GM19455 (cell line): ENCODE measurements around the gene G6PD.
A peak's percentile ranks its signal among the peaks of the same experiment; 100 is the strongest.
"Not testable (repeated sequence)": the region's sequence is repeated elsewhere in the genome, so short reads cannot be mapped to it uniquely, and the experiment has no call there.

Source experiments
- ATAC-seq: cut with Tn5 transposase; IDR thresholded peaks from one replicate; pipeline ENCODE4 v1.9.1; 2021; ENCODE audit not compliant: unreplicated experiment

Gene G6PD

DNA sequence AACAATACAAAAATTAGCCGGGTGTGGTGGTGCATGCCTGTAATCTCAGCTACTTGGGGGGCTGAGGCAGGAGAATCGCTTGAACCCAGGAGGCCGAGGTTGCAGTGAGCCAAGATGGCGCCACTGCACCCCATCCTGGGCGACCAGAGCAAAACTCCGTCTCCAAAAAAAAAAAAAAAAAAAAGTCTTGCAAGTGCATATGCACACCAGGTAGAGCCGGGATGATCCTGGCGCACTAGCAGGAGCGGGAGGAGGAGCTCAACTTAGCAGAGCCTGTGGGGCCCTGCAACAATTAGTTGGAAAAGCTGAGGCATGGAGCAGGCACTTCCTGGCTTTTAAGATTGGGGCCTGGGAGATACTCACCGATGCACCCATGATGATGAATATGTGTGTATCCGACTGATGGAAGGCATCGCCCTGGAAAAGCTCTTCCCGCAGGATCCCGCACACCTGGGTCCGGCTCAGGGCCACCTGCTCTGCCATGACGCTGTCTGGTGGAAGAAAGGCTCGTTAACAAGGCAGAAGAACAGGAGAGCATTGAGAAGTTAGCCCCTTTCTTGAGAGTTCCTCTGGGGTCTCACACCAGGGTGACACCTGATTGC, 872 bp downstream of the G6PD start:
- ATAC-seq: no peak

GRCh38 chrX:154542723-154543424, 3.8 kb downstream of the G6PD start:
- ATAC-seq: no peak

- no peak for ATAC-seq
Measured at GRCh38 chrX:154541896-154542722, 4.5 kb downstream of the G6PD start.

DNA sequence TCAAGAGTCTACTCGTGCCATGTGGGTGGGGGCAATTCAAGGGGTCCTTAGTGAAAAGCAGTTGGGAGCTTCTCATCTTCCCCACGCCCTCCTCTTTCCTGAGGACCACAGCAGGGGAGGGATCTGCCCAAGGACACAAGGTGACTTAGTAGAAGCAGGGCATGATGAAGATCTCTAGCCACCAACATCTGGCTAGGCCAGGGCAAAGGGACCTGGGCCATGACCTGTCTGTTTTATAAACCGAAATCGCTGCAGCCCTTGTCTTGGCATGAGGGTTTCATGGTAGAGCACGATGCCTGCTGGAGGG, 5.1 kb downstream of the G6PD start:
- ATAC-seq: no peak

- ATAC-seq: no peak
Measured at GRCh38 chrX:154540897-154541535, 5.6 kb downstream of the G6PD start.

DNA sequence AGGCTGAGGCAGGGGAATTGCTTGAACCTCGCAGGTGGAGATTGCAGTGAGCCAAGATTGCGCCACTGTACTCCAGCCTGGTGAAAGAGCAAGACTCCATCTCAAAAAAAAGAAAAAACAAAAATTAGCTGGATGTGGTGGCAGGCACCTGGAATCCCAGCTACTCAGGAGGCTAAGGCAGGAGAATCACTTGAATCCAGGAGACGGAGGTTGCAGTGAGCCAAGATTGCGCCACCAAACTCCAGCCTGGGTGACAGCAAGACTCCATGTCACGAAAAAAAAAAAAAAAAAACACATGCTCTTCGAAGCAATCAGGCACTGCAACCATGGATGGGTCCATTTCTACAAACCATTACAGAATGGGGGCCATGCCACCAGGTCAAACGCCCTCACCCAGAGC, 6.3 kb downstream of the G6PD start:
- ATAC-seq: not testable (repeated sequence)

GRCh38 chrX:154539077-154539476, 7.6 kb downstream of the G6PD start:
- no peak for ATAC-seq

DNA sequence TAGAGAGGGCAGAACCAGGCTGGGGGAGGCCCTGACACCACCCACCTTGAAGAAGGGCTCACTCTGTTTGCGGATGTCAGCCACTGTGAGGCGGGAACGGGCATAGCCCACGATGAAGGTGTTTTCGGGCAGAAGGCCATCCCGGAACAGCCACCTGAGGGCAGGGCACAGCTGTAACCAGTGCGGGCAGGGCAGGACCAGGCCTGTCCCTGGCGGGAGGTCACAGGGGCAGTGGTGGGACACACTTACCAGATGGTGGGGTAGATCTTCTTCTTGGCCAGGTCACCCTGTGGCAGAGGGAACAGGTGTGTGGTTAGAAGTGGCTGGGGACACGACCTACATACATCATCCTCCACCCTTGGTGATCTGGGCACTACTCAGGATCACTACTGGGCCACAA, 10.8 kb downstream of the G6PD start:
- no peak for ATAC-seq

- ATAC-seq: peak; percentile 72
Measured at GRCh38 chrX:154534526-154535322, 11.9 kb downstream of the G6PD start.

DNA sequence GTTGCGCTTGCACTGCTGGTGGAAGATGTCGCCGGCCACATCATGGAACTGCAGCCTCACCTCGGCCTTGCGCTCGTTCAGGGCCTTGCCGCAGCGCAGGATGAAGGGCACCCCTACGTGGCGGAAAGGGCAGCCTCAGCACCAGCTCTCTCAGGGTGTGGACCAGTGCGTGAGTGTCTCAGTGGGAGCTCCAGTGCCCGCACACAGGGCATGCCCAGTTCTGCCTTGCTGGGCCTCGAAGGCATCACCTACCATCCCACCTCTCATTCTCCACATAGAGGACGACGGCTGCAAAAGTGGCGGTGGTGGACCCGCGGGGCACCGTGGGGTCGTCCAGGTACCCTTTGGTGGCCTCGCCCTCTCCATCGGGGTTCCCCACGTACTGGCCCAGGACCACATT, 14.0 kb downstream of the G6PD start:
- ATAC-seq: no peak

DNA sequence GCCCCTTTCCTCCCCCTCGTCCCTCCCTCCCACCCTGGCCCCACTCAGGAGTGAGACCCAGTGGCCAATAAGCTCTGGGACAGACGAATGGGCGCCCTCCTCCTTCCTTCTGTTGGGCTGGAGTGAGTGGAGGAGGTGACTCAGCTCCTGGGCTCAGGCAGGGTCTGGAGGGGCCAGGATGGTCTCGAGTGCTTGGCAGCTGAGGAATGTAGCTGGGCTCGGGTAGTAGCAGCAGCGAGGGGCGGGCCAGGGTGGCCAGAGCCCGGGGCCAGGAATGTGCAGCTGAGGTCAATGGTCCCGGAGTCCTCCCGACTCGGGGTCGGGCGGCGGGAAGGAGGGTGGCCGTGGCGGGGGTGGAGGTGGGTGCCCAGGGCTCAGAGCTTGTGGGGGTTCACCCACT, 15.0 kb downstream of the G6PD start:
- no peak for ATAC-seq

GRCh38 chrX:154530286-154530685, 16.4 kb downstream of the G6PD start:
- ATAC-seq: no peak

DNA sequence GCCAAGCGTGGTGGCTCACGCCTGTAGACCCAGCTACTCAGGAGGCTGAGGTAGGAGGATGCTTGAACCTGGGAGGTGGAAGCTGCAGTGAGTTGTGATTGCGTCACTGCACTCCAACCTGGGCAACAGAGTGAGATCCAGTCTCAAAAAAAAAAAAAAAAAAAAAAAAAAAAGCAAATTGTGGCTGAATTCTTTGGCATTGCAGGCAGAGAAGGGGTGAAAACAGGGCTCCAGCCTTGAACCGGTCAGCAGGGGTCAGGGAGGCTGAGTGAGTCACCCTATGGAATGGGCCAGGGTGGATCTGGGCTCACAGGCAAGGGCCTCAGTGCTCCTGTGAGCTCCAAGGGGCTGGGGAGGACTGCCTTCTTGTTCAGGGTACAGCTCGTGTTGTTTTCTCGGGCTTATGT, 17.4 kb downstream of the G6PD start:
- no peak for ATAC-seq

GRCh38 chrX:154526901-154527675, 19.6 kb downstream of the G6PD start:
- ATAC-seq: no peak

DNA sequence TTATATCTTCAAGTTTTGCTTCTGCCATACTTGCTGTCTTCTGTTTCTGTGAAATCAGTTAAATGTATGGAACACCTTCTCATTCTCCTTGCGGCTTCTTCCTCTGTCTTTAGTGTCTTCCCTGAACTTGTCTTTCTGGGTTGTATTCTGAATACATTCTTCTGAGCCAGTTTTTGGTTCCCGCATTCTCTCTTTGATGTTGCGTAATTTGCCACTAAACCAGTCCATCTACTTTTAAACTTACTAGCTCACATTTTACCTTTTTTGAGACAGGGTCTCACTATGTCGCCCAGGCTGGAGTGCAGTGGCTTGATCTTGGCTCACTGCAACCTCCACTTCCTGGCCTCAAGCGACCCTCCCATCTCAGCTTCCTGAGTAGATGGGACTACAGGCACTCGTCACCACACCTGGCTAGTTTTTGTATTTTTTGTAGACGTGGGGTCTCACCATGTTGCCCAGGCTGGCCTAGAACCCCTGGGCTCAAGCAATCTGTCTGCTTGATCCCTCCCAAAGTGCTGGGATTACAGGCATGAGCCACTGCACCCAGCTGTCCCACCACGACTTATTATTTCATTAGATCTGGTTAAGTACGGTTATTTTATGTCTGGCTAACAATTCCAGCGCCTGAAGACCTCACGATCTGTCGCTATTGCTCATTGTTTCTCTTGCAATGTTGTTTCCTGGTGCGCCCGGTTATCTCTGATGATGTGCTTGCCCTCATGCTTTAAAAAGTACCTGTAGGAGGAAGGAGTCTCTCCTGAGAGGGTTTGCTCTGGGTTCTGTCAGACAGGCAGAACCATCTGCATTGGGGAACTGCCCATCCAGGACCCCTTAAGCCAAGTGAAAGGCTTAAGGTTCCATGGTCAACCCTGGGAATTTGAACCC, 20.8 kb downstream of the G6PD start:
- no peak for ATAC-seq

GRCh38 chrX:154519389-154519788, 27.3 kb downstream of the G6PD start:
- ATAC-seq: no peak

DNA sequence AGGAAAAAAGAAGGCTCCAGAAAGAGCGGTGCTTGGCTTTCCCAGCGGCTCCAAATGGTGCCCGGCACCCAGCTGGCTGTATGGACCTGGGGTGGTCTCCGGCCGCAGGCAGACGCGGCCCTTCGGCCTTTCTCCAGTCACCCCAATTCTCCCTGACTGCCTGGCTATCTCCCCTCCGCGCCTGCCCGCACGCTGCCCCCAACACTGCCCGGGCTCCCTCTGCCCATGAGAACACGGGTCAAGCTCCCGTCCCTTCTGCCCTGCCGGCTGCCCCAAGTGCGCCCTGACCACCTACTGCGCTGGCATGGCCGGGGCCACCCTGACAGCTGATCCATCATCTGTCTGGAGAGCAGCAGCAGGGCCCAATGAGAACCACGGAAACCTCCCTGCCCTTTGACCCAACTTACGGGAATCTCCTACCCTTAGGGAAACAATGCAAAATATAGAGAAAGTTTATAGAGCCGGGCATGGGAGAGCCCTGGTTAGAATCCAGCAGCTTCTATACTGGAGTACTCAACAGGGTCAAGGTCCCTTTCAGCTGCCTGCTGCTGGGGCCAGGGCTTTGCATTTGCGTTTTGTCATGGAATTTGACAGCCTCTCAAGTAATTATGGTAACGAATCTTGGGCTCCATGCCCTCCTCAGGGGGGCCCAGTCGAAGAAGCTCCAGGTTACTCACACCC, 29.4 kb downstream of the G6PD start:
- no peak for ATAC-seq

DNA sequence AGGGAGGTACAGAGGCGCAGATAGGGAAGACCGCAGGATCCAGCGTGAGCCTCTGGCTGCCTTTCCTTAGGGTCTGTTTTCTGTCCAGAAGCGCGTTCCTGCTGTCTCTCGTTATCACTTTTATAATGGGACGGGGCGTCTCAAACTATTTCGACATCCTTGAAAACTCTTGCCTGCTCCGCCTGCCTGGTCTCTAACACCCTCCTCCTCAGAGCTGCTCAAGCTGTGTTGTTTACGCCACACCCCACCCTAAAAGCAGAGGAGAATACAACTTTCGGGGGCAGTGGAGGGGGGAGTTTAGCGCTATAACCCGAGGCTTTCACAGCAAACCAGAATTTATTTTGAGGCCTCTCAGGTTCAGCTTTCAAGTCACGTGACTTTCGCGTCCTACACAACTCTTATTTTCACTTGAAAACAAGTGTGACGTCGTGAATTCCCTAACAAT, 30.0 kb downstream of the G6PD start:
- no peak for ATAC-seq
